Measurements from ENCODE around the gene TRAF3IP3. TPM values are rescaled to one million over a fixed set of nuclear protein-coding genes. Genes with fewer than 3 reads are reported as not detected.
"Not testable (repeated sequence)": the region's sequence is repeated elsewhere in the genome, so short reads cannot be mapped to it uniquely, and the experiment has no call there.

The TRAF3IP3 gene
- total RNA-seq, 1 donor from 2014 or later, result not detected

GRCh38 chr1:209767096-209767495 is 11.2 kb downstream of the TRAF3IP3 start:
- DNase-seq (ENCODE audit: low read depth, low spot score), result no peak

DNA sequence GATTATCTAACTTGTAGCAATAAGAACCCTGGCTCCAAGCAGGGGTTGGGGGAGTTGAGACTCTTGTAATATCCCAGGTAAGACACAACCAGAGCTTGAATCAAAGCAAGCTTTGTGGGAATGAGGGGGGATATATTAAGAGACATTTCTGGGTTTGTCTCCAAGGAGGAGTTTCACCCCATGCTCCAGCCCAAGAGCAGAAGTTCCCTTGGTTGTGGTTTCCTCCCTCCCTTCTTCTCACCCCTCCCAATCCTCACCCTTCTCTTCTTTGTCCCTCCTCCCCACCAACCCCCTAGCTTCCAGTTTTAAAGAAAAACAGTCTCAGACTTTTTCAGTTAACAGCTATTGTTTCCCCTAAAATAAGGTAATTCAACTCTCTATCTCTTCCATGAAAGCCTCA is 11.9 kb downstream of the TRAF3IP3 start:
- no peak for DNase-seq (ENCODE audit: low read depth, low spot score)

DNA sequence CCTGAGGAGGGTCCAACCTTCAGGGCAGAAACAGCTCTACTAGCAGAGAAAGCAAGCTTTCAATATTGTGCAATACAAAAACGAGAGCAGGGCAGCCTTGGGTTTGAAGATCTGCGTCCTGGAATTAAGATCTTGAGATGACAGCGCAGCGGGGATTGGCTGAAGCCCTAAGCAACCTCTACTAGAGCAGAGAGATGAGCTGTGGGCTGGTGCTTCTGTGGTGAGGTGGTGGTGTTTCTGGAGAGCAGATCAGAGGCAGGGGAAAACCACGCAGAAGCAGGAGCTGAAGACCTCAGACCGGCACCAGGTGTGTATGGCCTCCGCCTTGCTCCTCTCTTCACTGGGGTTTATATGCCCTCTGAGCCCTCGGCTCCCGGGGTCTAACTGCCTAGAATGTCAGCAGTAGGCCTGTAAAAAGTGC is 12.5 kb downstream of the TRAF3IP3 start:
- no peak for DNase-seq (ENCODE audit: low read depth, low spot score)

DNA sequence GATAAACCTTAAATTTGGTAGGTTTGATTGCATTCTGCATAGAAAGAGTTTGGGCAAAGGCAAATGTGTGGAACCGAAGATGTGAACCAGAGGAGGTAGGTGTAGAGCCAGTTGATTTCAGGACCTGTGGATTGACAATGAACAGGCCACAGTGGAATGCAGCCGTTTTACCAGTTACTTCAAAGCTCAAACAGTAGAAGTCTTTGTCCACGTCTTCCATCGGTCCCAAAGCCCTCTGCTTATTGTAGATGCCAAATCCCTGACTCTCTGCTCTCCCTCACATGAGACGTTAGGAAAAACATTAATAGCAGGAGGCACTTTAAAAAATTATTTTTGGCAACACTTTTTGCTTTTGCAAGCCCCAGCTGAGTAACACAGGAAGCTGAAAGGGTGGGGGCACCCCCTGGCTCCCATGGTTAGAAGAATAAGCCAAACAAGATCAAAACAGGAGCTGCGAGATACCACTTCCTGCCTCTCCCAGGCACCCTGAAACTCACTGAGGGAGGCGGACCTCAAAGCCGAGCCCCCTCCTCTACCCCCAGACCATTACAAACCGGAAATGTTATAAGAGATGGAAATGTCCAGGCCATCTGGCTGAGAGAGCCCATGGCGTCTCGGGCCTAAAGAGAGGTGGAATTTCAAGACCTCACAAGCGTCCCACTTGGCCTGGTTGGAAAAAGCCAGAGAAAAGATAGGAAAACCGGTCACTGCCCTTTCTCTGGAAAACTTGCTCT is 13.5 kb downstream of the TRAF3IP3 start:
- peak; percentile 55 for DNase-seq (ENCODE audit: low read depth, low spot score)

GRCh38 chr1:209769971-209770370 is 14.1 kb downstream of the TRAF3IP3 start:
- DNase-seq (ENCODE audit: low read depth, low spot score), result no peak

DNA sequence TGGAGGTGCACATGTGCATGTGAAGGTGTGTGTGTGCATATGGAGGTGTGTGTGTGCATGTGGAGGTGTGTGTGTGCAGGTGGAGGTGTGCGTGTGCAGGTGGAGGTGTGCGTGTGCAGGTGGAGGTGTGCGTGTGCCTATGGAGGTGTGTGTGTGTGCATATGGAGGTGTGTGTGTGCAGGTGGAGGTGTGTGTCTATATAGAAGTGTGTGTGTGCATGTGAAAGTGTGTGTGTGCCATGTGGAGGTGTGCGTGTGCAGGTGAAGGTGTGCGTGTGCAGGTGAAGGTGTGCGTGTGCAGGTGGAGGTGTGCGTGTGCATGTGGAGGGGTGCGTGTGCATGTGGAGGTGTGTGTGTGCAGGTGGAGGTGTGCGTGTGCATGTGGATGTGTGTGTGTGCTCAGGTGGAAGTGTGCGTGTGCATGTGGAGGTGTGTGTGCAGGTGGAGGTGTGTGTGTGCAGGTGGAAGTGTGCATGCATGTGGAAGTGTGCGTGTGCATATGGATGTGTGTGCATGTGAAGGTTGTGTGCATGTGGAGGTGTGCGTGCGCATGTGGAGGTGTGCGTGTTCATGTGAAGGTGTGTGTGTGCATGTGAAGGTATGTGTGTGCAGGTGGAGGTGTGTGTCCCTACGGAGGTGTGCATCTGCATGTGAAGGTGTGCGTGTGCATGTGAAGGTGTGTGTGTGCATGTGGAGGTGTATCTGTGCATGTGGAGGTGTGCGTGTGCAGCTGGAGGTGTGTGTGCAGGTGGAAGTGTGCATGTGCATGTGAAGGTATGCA is 15.0 kb downstream of the TRAF3IP3 start:
- no peak for DNase-seq (ENCODE audit: low read depth, low spot score)

- no peak for DNase-seq (ENCODE audit: low read depth, low spot score)
These were observed 16.3 kb downstream of the TRAF3IP3 start for GRCh38 chr1:209772126-209772525.

- no peak for DNase-seq (ENCODE audit: low read depth, low spot score)
These were observed 18.7 kb downstream of the TRAF3IP3 start for GRCh38 chr1:209774592-209774991.

GRCh38 chr1:209775678-209776077 is 19.8 kb downstream of the TRAF3IP3 start:
- DNase-seq (ENCODE audit: low read depth, low spot score), result no peak

GRCh38 chr1:209777587-209777986 is 21.7 kb downstream of the TRAF3IP3 start:
- no peak for DNase-seq (ENCODE audit: low read depth, low spot score)

DNA sequence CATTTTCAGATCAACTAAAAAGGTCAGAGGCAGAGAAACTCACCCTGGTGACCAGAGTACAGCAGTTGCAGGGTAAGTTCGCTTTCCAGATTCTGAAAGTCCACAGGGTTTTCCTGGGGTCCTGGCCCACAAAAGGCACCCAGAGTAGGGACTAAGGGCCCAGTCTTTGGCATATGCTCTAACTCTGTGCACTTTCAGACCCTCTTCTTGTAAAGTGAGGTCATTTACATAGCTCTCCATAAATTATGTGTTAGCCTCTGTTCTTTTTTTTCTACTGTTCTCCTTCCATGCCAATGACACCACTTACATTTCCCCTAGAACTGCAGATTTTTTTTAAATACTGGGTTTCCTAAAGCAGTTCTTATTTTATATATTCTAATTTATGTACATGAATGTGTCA is 22.2 kb downstream of the TRAF3IP3 start:
- DNase-seq (ENCODE audit: low read depth, low spot score), result no peak

DNA sequence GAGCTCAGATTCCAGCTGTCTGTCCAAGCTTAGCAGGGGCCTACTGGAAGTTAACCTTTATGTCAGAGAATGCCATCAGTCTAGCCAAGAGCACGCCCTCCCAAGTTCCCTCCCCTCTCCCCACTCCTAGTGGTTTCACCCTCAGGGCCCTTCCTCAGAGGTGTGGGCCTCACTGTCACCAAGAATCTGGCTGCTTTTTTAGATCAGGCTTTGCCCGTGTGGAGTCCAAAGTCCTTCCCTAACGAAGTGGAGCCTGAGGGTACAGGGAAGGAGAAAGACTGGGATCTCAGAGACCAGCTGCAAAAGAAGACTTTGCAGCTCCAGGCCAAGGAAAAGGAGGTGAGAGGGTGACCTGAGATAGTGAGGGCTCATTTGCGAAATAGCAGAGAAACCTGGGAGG is 24.4 kb downstream of the TRAF3IP3 start:
- DNase-seq (ENCODE audit: low read depth, low spot score), result no peak

DNA sequence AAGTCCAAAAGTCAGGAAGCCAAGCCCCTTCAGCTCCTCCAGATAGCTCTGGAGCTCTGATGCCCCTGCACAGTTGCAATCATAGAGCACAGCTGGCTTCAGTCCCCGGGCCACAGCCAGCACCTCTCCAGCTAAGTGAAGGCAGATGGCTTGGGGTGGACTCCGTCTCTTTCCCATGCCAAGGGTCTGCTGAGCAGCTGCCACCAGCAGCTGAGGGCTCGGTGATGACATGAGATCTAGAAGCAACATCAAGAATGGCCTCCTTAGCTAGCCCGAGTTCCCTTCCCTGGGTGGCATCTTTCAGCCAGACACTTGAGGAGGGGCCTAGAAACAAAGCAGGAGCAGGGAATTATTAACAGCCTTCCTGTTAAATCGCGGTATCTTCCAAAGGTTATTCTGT is 27.5 kb downstream of the TRAF3IP3 start:
- no peak for DNase-seq (ENCODE audit: low read depth, low spot score)

GRCh38 chr1:209784265-209785169 is 28.7 kb downstream of the TRAF3IP3 start, which contains the start of gene C1orf74:
TSS of gene C1orf74 (minus strand) at chr1:209784559. CDS start at chr1:209783634, 925 bp downstream.
- peak; percentile 88 for DNase-seq (ENCODE audit: low read depth, low spot score)

- no peak for DNase-seq (ENCODE audit: low read depth, low spot score)
These were observed 29.7 kb downstream of the TRAF3IP3 start for GRCh38 chr1:209785592-209785991.

GRCh38 chr1:209786146-209786545 is 30.3 kb downstream of the TRAF3IP3 start:
- no peak for DNase-seq (ENCODE audit: low read depth, low spot score)

DNA sequence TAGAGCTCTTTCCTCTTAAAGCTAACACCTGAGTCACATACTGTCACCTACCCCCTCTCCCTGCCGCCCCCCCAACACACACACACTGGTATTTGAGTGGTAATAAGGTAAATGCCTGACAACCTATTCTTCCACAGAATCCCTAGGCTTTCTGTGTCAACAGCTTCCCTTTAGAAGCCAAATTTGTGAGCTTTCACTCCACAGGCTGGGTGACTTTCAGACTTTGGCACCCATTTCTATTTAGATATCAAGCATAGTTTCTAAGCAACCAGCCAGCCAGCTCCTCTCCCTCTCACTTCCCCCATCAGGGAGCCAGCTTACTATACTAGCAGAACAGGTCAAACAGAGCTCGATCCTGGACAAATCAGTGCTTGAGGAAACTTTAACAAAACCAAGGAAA is 31.7 kb downstream of the TRAF3IP3 start:
- no peak for DNase-seq (ENCODE audit: low read depth, low spot score)

GRCh38 chr1:209789245-209789644 is 33.4 kb downstream of the TRAF3IP3 start:
- DNase-seq (ENCODE audit: low read depth, low spot score), result no peak

DNA sequence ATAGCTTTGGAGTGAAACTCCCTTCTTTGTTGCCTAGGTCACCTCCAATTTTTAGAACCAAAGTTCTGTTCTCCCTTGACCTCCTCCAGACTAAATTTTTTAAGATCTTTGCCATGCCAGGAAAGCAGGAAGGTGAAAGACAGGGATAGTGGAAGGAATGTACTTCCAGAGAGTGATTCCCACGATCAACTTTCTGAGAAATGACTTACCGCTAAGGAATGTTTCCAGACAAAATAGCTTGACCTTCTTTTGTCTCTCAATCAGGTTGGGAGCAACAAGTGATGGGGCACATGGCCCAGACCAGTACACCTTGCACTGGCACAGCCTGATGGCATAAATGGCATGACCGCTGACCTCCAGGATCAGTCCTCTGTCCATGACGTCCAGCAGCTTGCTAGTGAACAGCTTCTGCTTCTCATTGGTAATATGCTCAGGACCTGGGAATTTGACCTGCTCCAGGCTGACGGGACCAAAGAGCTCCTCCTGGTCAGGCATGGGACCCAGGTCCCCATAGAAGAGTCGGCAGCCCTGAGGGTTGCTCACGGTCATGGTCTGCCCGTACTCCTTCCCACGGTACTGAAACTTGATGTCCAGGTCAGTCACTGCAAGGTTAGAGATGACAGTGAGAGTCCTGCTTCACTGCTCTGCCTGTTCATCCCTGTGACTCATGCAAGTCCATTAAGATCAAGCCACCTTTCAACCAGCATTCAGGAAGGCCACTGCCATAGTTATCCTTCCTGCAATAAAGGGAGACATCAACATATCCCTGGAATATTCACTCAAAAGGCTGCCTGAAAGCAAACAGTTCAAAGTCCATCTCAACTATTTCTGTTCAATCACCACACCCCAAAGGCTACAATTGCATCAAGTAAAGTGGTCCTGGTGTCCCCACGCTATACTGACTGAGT is 34.7 kb downstream of the TRAF3IP3 start:
- DNase-seq (ENCODE audit: low read depth, low spot score), result no peak

- no peak for DNase-seq (ENCODE audit: low read depth, low spot score)
These were observed 36.1 kb downstream of the TRAF3IP3 start for GRCh38 chr1:209791920-209792319.

- DNase-seq (ENCODE audit: low read depth, low spot score), result not testable (repeated sequence)
These were observed 37.9 kb downstream of the TRAF3IP3 start for GRCh38 chr1:209793711-209794110.

All from pulmonary artery endothelial cell (primary cell).